ENCODE measurements around the gene ARFGAP2.
"Not testable (repeated sequence)": the region's sequence is repeated elsewhere in the genome, so short reads cannot be mapped to it uniquely, and the experiment has no call there.

Gene ARFGAP2

GRCh38 chr11:47176328-47177228 is at the start of gene ARFGAP2:
TSS of gene ARFGAP2 (minus strand) at chr11:47176879. CDS start at chr11:47176853, 26 bp downstream.
- peak; percentile 82 for DNase-seq

DNA sequence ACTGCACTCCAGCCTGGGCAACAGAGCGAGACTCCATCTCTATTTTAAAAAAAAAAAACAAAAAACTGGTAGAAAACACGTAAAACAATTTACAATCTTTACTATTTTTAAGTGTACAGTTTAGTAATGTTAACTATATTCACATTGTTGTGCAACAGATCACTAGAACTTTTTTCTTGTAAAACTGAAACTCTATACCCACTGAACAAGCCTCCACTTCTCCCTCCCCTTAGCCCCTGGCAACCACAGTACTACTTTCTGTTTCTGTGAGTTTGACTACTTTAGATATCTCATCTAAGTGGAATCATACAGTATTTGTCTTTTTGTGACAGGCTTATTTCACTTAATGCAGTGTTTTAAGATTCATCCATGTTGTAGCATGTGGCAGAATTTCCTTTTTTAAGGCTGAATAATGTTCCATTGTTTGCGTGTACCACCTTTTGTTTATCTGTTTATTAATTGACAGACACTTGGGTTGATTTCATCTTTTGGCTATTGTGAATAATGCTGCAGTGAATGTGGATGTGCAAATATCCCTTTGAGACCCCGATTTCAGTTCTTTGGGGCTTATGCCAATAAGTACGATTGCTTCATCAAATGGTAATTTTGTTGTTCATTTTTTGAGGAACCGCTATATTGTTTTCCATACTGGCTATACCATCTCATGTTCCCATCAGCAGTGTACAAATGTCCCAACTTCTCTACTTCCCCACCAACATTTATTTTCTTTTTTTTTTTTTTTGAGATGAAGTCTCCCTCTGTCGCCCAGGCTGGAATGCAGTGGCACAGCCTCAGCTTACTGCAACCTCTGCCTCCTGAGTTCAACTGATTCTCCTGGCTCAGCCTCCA is 49.1 kb upstream of the ARFGAP2 start:
- no peak for DNase-seq

- no peak for DNase-seq
These were observed 46.0 kb upstream of the ARFGAP2 start for GRCh38 chr11:47222696-47223095.

- DNase-seq = no peak
These were observed 43.7 kb upstream of the ARFGAP2 start for GRCh38 chr11:47220401-47220821.

GRCh38 chr11:47216121-47216798 is 39.6 kb upstream of the ARFGAP2 start:
- DNase-seq = no peak

DNA sequence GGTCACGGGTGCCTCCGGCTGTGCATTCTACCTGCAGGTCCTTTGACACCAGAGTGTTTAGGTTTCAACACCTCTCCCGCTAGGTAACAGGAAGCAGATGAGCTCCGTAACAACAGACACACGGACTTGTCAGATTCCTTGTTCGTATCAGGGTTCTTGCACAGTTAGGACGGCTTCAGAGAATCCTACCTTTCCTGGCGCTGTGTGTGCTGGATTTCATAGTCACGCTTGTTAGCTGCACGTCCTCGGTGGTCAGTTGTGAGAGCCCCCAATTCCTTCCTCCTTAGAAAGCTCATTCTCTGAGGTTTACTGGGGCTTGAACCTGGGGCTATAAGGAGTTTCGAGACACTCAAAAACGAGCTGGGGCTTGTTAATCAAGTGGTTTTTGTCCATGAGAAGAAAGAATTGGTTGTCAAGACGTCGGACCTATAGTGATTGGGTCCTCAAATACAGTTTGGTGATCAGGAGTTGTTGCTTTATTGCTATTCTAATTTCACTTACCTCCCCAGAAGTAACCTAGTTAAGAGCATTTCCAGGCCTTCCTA is 38.8 kb upstream of the ARFGAP2 start:
- no peak for DNase-seq

- peak; percentile 49 for DNase-seq
These were observed 37.4 kb upstream of the ARFGAP2 start for GRCh38 chr11:47213950-47214565.

DNA sequence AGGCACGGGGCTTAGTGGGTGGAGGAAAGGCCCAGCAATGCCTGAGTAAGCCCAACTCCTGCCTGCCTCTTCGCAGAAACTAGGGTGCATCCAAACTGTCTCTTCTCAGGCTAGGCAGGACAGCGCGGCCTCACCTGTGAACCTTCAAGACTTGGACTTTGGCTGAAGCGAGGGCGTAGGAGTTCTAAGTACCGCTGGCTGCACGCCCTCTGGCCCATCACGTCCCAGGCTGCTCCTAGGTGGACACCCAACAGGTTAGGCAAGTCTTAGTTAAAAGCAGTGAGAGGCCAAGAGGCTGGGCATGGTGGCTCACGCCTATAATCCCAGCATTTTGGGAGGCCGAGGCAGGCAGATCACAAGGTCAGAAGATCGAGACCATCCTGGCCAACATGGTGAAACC is 36.3 kb upstream of the ARFGAP2 start:
- DNase-seq = no peak

DNA sequence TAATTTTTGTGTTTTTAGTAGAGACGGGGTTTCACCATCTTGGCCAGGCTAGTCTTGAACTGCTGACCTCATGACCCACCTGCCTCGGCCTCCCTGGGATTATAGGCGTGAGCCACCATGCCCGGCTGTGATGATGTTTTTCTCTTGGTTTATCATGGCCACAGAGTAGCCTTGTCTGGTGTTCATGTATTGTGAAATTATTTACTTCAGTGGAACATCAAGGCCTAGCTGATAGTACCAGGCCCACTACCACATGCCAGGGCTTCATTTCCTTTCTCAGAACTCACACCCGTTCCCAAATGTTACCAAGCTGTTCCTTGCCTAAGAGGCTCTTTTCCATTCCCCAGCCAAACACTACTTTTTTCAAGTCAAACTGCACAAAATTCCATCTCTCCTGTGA is 31.9 kb upstream of the ARFGAP2 start:
- no peak for DNase-seq

DNA sequence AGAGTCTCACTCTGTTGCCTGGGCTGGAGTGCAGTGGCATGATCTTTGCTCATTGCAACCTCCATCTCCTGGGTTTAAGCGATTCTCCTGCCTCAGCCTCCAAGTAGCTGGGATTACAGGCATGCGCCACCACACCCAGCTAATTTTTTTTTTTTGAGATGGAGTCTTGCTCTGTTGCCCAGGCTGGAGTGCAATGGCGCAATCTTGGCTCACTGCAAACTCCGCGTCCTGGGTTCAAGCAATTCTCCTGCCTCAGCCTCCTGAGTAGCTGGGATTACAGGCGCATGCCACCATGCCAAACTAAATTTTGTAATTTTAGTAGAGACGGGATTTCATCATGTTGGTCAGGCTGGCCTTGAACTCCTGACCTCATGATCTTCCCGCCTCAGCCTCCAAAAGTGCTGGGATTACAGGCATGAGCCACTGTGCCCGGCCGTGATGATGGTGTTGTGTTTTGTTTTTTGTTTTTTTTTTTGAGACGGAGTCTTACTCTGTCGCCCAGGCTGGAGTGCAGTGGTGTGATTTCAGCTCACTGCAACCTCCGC is 31.4 kb upstream of the ARFGAP2 start:
- DNase-seq = not testable (repeated sequence)

DNA sequence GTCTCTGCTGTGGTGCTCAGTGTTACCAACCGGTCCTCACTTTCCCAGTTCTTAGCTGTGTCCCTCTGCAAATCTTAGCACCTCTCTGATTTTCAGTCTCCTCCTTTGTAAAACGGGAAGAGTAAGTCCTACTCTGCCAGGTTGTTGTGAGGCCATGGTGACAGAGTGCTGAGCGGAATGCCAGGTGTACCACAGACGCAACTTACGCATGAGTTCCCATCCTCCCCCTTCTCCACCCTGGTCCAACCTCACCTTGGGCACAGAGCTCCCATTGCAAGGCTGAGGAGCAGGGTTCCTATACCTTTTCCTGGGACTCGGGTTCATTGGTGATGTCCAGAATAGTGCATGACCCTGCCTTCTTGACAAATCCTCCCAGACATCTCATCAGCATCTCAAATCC is 30.8 kb upstream of the ARFGAP2 start:
- DNase-seq = no peak

- not testable (repeated sequence) for DNase-seq
These were observed 29.9 kb upstream of the ARFGAP2 start for GRCh38 chr11:47206577-47206976.

- DNase-seq = no peak
These were observed 27.9 kb upstream of the ARFGAP2 start for GRCh38 chr11:47204637-47204989.

- DNase-seq = no peak
These were observed 25.9 kb upstream of the ARFGAP2 start for GRCh38 chr11:47202576-47202975.

DNA sequence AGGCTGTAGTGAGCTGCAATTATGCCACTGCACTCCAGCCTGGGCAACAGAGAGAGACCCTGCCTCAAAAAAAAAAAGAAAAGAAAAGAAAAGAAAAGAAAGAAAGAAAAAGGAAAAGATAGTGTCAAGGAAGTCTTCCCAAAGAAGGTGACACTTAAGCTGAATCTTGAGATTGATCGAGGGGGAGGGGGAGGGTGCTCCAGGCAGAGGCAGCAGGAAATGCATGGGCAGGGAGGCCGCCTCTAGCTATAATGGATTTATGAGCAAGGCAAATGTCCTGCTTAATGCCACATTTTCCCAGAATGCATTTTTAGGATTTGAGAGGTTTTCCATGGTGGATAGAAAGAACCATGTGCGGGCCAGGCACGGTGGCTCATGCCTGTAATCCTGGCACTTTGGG is 24.3 kb upstream of the ARFGAP2 start:
- DNase-seq = no peak

DNA sequence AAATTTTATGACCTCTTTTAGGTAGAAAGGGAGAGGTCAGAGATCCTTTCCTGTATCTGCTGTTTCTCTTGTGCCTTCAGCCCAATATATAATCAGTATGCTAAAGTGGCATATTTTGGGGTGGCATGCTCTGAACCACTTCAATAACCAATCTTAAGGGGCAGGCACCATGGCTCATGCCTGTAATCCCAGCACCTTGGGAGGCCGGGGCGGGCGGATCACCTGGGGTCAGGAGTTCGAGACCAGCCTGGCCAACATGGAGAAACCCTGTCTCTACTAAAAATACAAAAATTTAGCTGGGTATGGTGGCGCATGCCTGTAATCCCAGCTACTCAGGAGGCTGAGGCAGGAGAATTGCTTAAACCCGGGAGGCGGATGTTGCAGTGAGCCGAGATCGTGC is 21.5 kb upstream of the ARFGAP2 start:
- DNase-seq = not testable (repeated sequence)

DNA sequence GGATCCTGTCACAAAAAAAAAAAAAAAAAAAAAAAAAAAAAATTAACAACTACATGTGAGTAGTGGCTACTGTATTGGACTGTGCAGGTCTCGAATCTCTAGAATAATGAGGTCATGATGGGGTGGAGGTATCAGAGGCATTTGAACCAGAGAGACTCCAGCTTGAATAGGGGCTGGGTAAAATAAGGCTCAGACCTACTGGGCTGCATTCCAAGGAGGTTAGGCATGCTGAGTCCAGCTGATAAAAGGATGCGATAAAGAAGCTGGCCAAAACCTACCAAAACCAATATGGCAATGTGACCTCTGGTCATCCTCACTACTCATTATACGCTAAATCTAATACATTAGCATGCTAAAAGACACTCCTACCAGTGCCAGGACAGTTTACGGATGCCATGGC is 15.4 kb upstream of the ARFGAP2 start:
- no peak for DNase-seq

DNA sequence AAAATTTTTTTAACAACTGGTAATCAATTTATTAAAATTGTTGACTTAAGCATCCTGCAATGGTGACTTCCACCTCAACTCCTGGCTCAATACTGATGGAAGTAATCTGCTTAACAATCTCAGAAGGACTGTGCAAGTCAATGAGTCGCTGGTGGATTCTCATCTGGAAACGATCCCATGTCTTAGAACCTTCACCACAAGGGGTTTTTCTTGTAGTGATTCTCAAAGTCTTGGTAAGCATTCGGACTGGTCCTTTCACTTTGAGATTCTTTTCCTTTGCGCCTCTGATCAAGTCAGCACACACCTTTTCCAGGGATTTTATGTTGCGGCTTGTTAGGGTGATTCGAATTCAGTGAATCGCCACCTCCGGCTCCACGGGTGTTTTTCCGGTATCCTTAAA is 14.5 kb upstream of the ARFGAP2 start:
- not testable (repeated sequence) for DNase-seq

DNA sequence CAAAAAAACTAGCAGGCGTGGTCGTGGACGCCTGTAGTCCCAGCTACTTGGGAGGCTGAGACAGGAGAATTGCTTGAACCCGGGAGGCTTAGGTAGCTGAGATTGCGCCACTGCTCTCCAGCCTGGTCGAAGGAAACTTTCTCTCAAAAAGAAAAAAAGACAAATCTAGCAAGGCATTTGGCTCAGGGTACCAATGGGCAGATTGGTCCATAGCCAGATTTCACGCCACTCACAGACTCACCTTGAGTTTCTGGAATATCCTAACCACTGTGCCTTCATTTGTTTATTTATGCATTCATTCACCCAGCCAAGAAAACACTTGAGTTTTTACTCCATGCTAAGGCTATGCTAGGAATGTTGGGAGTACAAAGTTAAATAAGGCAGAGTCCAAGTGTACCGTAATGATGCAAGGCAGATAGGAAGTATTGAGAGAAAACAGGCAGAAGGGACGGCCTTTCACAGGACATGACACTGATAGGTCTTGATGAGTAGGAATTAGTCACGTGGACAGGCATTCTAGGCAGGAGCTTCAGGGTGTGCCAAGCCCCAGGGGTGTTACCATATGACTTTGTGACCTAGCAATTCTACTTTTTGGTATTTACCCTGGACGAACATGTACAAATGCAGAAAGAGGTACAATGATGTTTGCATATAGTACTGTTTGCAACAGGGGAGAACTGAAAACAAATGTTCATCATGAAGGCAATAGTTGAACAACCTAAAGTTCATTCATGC is 12.6 kb upstream of the ARFGAP2 start:
- no peak for DNase-seq

- no peak for DNase-seq
These were observed 11.6 kb upstream of the ARFGAP2 start for GRCh38 chr11:47188259-47188658.

- DNase-seq = no peak
These were observed 11.0 kb upstream of the ARFGAP2 start for GRCh38 chr11:47187723-47188122.
